NCI-H345 treated with DMSO at 0.1 percent for 48 hours (cell line): Measurements from ENCODE around the gene SCNN1A.
"Not testable (repeated sequence)": the region's sequence is repeated elsewhere in the genome, so short reads cannot be mapped to it uniquely, and the experiment has no call there.

Experiments
- DNase-seq: peaks from one replicate; lab custom pipeline; 2025; ENCODE audit not compliant: unreplicated experiment; lab: John Stamatoyannopoulos, UW

The SCNN1A gene

GRCh38 chr12:6351622-6352021 is 23.7 kb downstream of the SCNN1A start:
- no peak for DNase-seq

GRCh38 chr12:6347367-6348338 is 27.7 kb downstream of the SCNN1A start:
- DNase-seq, result no peak

GRCh38 chr12:6346942-6347341 is 28.4 kb downstream of the SCNN1A start:
- no peak for DNase-seq

GRCh38 chr12:6346235-6346832 is 29.0 kb downstream of the SCNN1A start:
- DNase-seq, result no peak

GRCh38 chr12:6345319-6346091 is 29.9 kb downstream of the SCNN1A start:
- no peak for DNase-seq

GRCh38 chr12:6344101-6344660 is 31.2 kb downstream of the SCNN1A start:
- not testable (repeated sequence) for DNase-seq

GRCh38 chr12:6343518-6343917 is 31.8 kb downstream of the SCNN1A start:
- DNase-seq, result no peak

GRCh38 chr12:6342140-6342889 is 33.0 kb downstream of the SCNN1A start:
- no peak for DNase-seq

GRCh38 chr12:6341417-6342139 is 33.8 kb downstream of the SCNN1A start, which contains the start of gene TNFRSF1A:
TNFRSF1A (minus strand) TSS chr12:6342076; CDS start chr12:6341814, 262 bp downstream.
- no peak for DNase-seq

GRCh38 chr12:6340745-6341416 is 34.5 kb downstream of the SCNN1A start:
- DNase-seq, result no peak

GRCh38 chr12:6340032-6340638 is 35.2 kb downstream of the SCNN1A start:
- no peak for DNase-seq

GRCh38 chr12:6338955-6339354 is 36.4 kb downstream of the SCNN1A start:
- DNase-seq, result no peak

- DNase-seq, result not testable (repeated sequence)
These were observed 36.8 kb downstream of the SCNN1A start for GRCh38 chr12:6338536-6338935.

GRCh38 chr12:6337958-6338433 is 37.4 kb downstream of the SCNN1A start:
- DNase-seq, result no peak

- no peak for DNase-seq
These were observed 38.2 kb downstream of the SCNN1A start for GRCh38 chr12:6336889-6337853.

GRCh38 chr12:6336079-6336888 is 39.1 kb downstream of the SCNN1A start:
- DNase-seq, result no peak
